Measurements from ENCODE around the gene ANKRD13B.

- TF ChIP-seq CTCF (IDR thresholded peaks at IDR 0.05) (no peak), POLR2A (IDR thresholded peaks at IDR 0.05) (no peak)
These were observed 3.2 kb downstream of the ANKRD13B start for GRCh38 chr17:29595943-29596774.

All from breast epithelium (tissue), 3 donors.